Transverse colon (tissue), 4 donors: ENCODE measurements around the gene PPP2R1B.

ENCODE experiments used
- CTCF ChIP-seq, 5 experiments: fragments of 200-600 bp in 3 of 5; fragments of 450-650 bp in 2 of 5; sonication (generic) in 3 of 5; IDR thresholded peaks; 1 replicate in 2 of 5; 2 replicates in 3 of 5; pipeline ENCODE4 v1.5.1; 2016 to 2017; ENCODE audit warnings: antibody characterized with exemption in 5 of 5, inconsistent platforms in 3 of 5, mild to moderate bottlenecking in 2 of 5, moderate library complexity in 1 of 5
- POLR2AphosphoS5 ChIP-seq, 3 donors: sonication (generic); formaldehyde crosslinking; IDR thresholded peaks; one replicate each; pipeline ENCODE4 v1.6.1; 2016; ENCODE audit warnings: antibody characterized with exemption in 3 of 3

- no peak for TF ChIP-seq CTCF (IDR thresholded peaks at IDR 0.05)
- TF ChIP-seq POLR2AphosphoS5 (IDR thresholded peaks at IDR 0.05) = no peak
These were observed 10.1 kb downstream of the PPP2R1B start for GRCh38 chr11:111756097-111756496.
